ENCODE results near the gene SLC16A14.

The SLC16A14 gene

DNA sequence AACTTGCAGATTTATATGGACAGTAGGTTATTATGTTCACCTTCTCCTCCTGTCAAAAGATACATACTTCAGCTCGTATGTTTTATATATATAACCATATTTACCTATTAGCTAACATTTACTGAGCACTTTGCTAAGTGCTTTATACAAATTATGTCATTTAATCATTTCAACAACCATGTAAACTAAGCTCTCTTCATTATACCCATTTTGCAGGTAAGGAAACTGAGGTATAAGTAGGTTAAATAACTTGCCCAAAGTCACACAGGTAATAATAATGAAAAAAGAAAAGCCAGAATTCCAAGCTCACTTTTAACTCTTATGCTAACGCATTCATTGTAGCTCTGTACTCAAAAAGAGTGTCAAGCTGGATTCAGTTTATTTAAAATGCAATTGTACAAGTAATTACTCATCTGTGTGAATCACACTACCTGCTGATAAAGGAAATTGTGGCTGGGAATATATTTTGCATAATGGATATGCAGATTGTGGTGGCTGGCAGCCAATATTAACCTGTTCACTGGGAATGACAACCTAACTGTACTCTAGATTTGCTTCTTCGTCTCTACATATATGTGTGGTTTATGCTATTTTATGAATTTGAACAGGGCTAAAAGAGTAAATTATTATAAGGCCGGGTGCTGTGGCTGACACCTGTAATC, 20.6 kb downstream of the SLC16A14 start:
- Histone ChIP-seq H3K9ac (no peak overlapping the region), H3K4me1 (ENCODE audit: low read depth, poor library complexity, severe bottlenecking) (peaks cover 10% of the 10 kb centered on the region), H2AFZ (ENCODE audit: low read depth) (no peak overlapping the region), H3K27ac (no peak overlapping the region), H3K4me3 (IDR thresholded peaks at IDR 0.05; ENCODE audit: insufficient read depth, low read depth, low read length) (no peak overlapping the region), H3K4me2 (no peak overlapping the region), H3K79me2 (ENCODE audit: insufficient read depth, low read depth) (no peaks in the 10 kb centered on the region), H3K27me3 (ENCODE audit: insufficient read depth, low read depth) (no peaks in the 10 kb centered on the region), H4K20me1 (ENCODE audit: insufficient read depth) (no peaks in the 10 kb centered on the region), H3K36me3 (ENCODE audit: insufficient read depth) (no peaks in the 10 kb centered on the region)
- TF ChIP-seq, protein P1, sequence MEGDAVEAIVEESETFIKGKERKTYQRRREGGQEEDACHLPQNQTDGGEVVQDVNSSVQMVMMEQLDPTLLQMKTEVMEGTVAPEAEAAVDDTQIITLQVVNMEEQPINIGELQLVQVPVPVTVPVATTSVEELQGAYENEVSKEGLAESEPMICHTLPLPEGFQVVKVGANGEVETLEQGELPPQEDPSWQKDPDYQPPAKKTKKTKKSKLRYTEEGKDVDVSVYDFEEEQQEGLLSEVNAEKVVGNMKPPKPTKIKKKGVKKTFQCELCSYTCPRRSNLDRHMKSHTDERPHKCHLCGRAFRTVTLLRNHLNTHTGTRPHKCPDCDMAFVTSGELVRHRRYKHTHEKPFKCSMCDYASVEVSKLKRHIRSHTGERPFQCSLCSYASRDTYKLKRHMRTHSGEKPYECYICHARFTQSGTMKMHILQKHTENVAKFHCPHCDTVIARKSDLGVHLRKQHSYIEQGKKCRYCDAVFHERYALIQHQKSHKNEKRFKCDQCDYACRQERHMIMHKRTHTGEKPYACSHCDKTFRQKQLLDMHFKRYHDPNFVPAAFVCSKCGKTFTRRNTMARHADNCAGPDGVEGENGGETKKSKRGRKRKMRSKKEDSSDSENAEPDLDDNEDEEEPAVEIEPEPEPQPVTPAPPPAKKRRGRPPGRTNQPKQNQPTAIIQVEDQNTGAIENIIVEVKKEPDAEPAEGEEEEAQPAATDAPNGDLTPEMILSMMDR (conservative IDR thresholded peaks at IDR 0.05; ENCODE audit: low read depth, low read length) = no peak

GRCh38 chr2:230046491-230046890, 22.2 kb downstream of the SLC16A14 start:
- Histone ChIP-seq H4K20me1 (ENCODE audit: insufficient read depth) (no peaks in the 10 kb centered on the region), H3K4me3 (IDR thresholded peaks at IDR 0.05; ENCODE audit: insufficient read depth, low read depth, low read length) (no peak overlapping the region), H3K27me3 (ENCODE audit: insufficient read depth, low read depth) (no peaks in the 10 kb centered on the region), H3K4me2 (no peak overlapping the region), H3K79me2 (ENCODE audit: insufficient read depth, low read depth) (no peaks in the 10 kb centered on the region), H2AFZ (ENCODE audit: low read depth) (no peak overlapping the region), H3K9ac (no peak overlapping the region), H3K27ac (no peak overlapping the region), H3K4me1 (ENCODE audit: low read depth, poor library complexity, severe bottlenecking) (no peaks in the 10 kb centered on the region), H3K36me3 (ENCODE audit: insufficient read depth) (no peaks in the 10 kb centered on the region)
- TF ChIP-seq, protein P1 (conservative IDR thresholded peaks at IDR 0.05; ENCODE audit: low read depth, low read length) = no peak

GRCh38 chr2:230043461-230043860, 25.3 kb downstream of the SLC16A14 start:
- H3K4me2 ChIP-seq = no peak overlapping the region
- no peaks in the 10 kb centered on the region for H3K4me1 ChIP-seq (ENCODE audit: low read depth, poor library complexity, severe bottlenecking)
- no peak overlapping the region for H3K27ac ChIP-seq
- no peaks in the 10 kb centered on the region for H4K20me1 ChIP-seq (ENCODE audit: insufficient read depth)
- TF ChIP-seq, protein P1 (conservative IDR thresholded peaks at IDR 0.05; ENCODE audit: low read depth, low read length) = no peak
- no peaks in the 10 kb centered on the region for H3K27me3 ChIP-seq (ENCODE audit: insufficient read depth, low read depth)
- no peak overlapping the region for H3K4me3 ChIP-seq (IDR thresholded peaks at IDR 0.05; ENCODE audit: insufficient read depth, low read depth, low read length)
- H3K9ac ChIP-seq = no peak overlapping the region
- H3K79me2 ChIP-seq (ENCODE audit: insufficient read depth, low read depth) = no peaks in the 10 kb centered on the region
- no peaks in the 10 kb centered on the region for H3K36me3 ChIP-seq (ENCODE audit: insufficient read depth)
- H2AFZ ChIP-seq (ENCODE audit: low read depth) = no peak overlapping the region

DNA sequence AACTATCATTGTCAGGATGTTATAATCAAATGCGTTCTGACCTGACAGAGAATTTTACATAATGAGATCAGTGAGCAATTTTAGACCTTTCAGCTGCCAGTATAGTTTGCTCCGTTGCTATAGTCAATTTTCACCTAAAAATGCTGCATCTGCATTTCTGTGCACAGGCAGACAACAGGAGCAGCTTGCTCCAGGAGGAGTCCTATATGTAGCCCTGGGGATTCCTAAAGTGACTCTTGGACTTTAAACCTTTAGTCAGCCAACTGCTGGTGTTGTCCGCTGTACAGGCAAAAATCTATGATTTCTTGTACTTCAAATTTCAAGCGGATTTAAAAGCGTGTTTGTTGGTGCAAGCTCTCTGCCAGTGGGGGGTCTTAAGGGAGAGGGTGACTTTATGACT, 25.7 kb downstream of the SLC16A14 start:
- no peak overlapping the region for H2AFZ ChIP-seq (ENCODE audit: low read depth)
- H3K4me3 ChIP-seq (IDR thresholded peaks at IDR 0.05; ENCODE audit: insufficient read depth, low read depth, low read length) = no peak overlapping the region
- TF ChIP-seq, protein P1 (conservative IDR thresholded peaks at IDR 0.05; ENCODE audit: low read depth, low read length) = no peak
- H4K20me1 ChIP-seq (ENCODE audit: insufficient read depth) = no peaks in the 10 kb centered on the region
- no peaks in the 10 kb centered on the region for H3K36me3 ChIP-seq (ENCODE audit: insufficient read depth)
- H3K4me2 ChIP-seq = no peak overlapping the region
- H3K9ac ChIP-seq = no peak overlapping the region
- H3K4me1 ChIP-seq (ENCODE audit: low read depth, poor library complexity, severe bottlenecking) = no peaks in the 10 kb centered on the region
- H3K79me2 ChIP-seq (ENCODE audit: insufficient read depth, low read depth) = no peaks in the 10 kb centered on the region
- H3K27ac ChIP-seq = no peak overlapping the region
- no peaks in the 10 kb centered on the region for H3K27me3 ChIP-seq (ENCODE audit: insufficient read depth, low read depth)

Data from KMS-11 (cell line).